H1 (cell line): ENCODE results near the gene CTTNBP2. TPM values are rescaled to one million over a fixed set of nuclear protein-coding genes. Genes with fewer than 3 reads are reported as not detected.

Experiments
- CEBPB ChIP-seq: IDR thresholded peaks from 2 replicates; pipeline ENCODE4 v1.6.1; 2012; ENCODE audit warnings: low read depth, low read length
- HDAC6 ChIP-seq: IDR thresholded peaks from one replicate; pipeline ENCODE4 v1.7.1; 2012; ENCODE audit warnings: low read depth, mild to moderate bottlenecking, inconsistent platforms, low read length, moderate library complexity
- polyA plus RNA-seq, 7 experiments: library from polyadenylated mRNA; depleted of rRNA in 3 of 7; stranded (reverse) in 5 of 7; unstranded in 2 of 7; fragments of >200 nt in 5 of 7; fragments of 200-250 nt in 2 of 7; gene quantifications; 1 replicate in 5 of 7; 2 replicates in 1 of 7; 4 replicates in 1 of 7; pipeline versions ENCODE4 v1.2.1 to v1.2.3, GENCODE V29; 2011 to 2013; ENCODE audit warnings: missing spikeins in 2 of 7, mixed read lengths in 2 of 7
- total RNA-seq: library from RNA; stranded (reverse); fragmentation: NEBNext Ultra II Directional; extraction: Animal tissue kit (Norgen Biotek cat#: 25700); gene quantifications from 2 replicates; pipeline ENCODE4 v1.2.1, GENCODE V29; 2021
- TF ChIP-seq, protein P1 (sequence below): fragments of 300-600 bp; sonication (generic); IDR thresholded peaks from 2 replicates; pipeline ENCODE4 v1.7.1; 2012; ENCODE audit warnings: low read length, moderate library complexity, mild to moderate bottlenecking, inconsistent platforms; ENCODE audit not compliant: insufficient replicate concordance

The CTTNBP2 gene
- total and polyA plus RNA-seq, 2 of the 8 experiments (the other 6 are each of a cell fraction or from before 2014, with no cell fraction given), result 15.3 to 35.1 TPM

- TF ChIP-seq, protein P1, sequence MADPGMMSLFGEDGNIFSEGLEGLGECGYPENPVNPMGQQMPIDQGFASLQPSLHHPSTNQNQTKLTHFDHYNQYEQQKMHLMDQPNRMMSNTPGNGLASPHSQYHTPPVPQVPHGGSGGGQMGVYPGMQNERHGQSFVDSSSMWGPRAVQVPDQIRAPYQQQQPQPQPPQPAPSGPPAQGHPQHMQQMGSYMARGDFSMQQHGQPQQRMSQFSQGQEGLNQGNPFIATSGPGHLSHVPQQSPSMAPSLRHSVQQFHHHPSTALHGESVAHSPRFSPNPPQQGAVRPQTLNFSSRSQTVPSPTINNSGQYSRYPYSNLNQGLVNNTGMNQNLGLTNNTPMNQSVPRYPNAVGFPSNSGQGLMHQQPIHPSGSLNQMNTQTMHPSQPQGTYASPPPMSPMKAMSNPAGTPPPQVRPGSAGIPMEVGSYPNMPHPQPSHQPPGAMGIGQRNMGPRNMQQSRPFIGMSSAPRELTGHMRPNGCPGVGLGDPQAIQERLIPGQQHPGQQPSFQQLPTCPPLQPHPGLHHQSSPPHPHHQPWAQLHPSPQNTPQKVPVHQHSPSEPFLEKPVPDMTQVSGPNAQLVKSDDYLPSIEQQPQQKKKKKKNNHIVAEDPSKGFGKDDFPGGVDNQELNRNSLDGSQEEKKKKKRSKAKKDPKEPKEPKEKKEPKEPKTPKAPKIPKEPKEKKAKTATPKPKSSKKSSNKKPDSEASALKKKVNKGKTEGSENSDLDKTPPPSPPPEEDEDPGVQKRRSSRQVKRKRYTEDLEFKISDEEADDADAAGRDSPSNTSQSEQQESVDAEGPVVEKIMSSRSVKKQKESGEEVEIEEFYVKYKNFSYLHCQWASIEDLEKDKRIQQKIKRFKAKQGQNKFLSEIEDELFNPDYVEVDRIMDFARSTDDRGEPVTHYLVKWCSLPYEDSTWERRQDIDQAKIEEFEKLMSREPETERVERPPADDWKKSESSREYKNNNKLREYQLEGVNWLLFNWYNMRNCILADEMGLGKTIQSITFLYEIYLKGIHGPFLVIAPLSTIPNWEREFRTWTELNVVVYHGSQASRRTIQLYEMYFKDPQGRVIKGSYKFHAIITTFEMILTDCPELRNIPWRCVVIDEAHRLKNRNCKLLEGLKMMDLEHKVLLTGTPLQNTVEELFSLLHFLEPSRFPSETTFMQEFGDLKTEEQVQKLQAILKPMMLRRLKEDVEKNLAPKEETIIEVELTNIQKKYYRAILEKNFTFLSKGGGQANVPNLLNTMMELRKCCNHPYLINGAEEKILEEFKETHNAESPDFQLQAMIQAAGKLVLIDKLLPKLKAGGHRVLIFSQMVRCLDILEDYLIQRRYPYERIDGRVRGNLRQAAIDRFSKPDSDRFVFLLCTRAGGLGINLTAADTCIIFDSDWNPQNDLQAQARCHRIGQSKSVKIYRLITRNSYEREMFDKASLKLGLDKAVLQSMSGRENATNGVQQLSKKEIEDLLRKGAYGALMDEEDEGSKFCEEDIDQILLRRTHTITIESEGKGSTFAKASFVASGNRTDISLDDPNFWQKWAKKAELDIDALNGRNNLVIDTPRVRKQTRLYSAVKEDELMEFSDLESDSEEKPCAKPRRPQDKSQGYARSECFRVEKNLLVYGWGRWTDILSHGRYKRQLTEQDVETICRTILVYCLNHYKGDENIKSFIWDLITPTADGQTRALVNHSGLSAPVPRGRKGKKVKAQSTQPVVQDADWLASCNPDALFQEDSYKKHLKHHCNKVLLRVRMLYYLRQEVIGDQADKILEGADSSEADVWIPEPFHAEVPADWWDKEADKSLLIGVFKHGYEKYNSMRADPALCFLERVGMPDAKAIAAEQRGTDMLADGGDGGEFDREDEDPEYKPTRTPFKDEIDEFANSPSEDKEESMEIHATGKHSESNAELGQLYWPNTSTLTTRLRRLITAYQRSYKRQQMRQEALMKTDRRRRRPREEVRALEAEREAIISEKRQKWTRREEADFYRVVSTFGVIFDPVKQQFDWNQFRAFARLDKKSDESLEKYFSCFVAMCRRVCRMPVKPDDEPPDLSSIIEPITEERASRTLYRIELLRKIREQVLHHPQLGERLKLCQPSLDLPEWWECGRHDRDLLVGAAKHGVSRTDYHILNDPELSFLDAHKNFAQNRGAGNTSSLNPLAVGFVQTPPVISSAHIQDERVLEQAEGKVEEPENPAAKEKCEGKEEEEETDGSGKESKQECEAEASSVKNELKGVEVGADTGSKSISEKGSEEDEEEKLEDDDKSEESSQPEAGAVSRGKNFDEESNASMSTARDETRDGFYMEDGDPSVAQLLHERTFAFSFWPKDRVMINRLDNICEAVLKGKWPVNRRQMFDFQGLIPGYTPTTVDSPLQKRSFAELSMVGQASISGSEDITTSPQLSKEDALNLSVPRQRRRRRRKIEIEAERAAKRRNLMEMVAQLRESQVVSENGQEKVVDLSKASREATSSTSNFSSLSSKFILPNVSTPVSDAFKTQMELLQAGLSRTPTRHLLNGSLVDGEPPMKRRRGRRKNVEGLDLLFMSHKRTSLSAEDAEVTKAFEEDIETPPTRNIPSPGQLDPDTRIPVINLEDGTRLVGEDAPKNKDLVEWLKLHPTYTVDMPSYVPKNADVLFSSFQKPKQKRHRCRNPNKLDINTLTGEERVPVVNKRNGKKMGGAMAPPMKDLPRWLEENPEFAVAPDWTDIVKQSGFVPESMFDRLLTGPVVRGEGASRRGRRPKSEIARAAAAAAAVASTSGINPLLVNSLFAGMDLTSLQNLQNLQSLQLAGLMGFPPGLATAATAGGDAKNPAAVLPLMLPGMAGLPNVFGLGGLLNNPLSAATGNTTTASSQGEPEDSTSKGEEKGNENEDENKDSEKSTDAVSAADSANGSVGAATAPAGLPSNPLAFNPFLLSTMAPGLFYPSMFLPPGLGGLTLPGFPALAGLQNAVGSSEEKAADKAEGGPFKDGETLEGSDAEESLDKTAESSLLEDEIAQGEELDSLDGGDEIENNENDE, result no peak
- TF ChIP-seq HDAC6 (no peak), CEBPB (no peak)
- TF ChIP-seq, all 59 proteins: peak for 0
These were observed 155.9 kb downstream of the CTTNBP2 start (continued) for GRCh38 chr7:117717357-117717756.
